K562 (cell line): Measurements from ENCODE around the gene COX4I2. TPM values are rescaled to one million over a fixed set of nuclear protein-coding genes. Genes with fewer than 3 reads are reported as not detected.
A peak's percentile ranks its signal among the peaks of the same experiment; 100 is the strongest.

Source experiments
- ATAC-seq: fragments of 200-7000 bp; cut with Tn5 transposase; 3 replicates; pipeline ENCODE4 v1.9.1; 2020; ENCODE audit warnings: moderate library complexity
- BruUV-seq: library from RNA; stranded (reverse); fragments of 400-500 nt; replicated peaks from 2 replicates; lab custom pipeline; 2021; lab: Mats Ljungman, UMichigan
- CTCF ChIA-PET: fragments of 300-600 bp; formaldehyde crosslinking; extraction: SDS; loops from one replicate; lab custom pipeline; 2021; ENCODE audit warnings: low intra/inter-chr PET ratio; lab: Yijun Ruan, JAX
- POLR2A ChIA-PET: fragments of 300-600, 350-650 bp; sonication (Branson Sonifier 250); formaldehyde crosslinking; extraction: SDS; loops from one replicate; lab custom pipeline; 2021; ENCODE audit warnings: antibody characterized with exemption, inconsistent platforms; lab: Yijun Ruan, JAX
- DNase-seq, 4 experiments: peaks; one replicate each; pipeline versions ENCODE4 v3.0.0 to v3.0.0-alpha.2; 2011 to 2018; ENCODE audit warnings: low spot score in 3 of 4, mixed read lengths in 3 of 4; ENCODE audit errors: extremely low read depth in 1 of 4
- FAIRE-seq: peaks from 2 replicates; lab custom pipeline; 2011; peaks lifted over from hg19 to GRCh38; lab: Jason Lieb, UNC
- H2AFZ ChIP-seq: 2 replicates; pipeline ENCODE4 v1.6.0; 2011; ENCODE audit warnings: low read depth, low read length, control low read depth, inconsistent platforms
- H3K27ac ChIP-seq: fragments of 200-600 bp; 3 replicates; pipeline ENCODE4 v1.8.0; 2011; ENCODE audit warnings: low read depth, mild to moderate bottlenecking, control low read depth, inconsistent platforms, low read length, moderate library complexity, mixed read lengths; ENCODE audit errors: extremely low read depth
- H3K27me3 ChIP-seq, 2 experiments: fragments of 300-600 bp in 1 of 2; 2 replicates in 1 of 2; 3 replicates in 1 of 2; pipeline versions ENCODE4 v1.6.0 to v1.8.0; 2011; ENCODE audit warnings: inconsistent platforms in 2 of 2, low read length in 2 of 2, mild to moderate bottlenecking in 1 of 2, mixed read lengths in 1 of 2, moderate library complexity in 1 of 2; ENCODE audit not compliant: control insufficient read depth in 2 of 2, insufficient read depth in 2 of 2
- H3K36me3 ChIP-seq: fragments of 300-600 bp; 3 replicates; pipeline ENCODE4 v1.8.0; 2011; ENCODE audit warnings: mild to moderate bottlenecking, low read length, inconsistent platforms; ENCODE audit not compliant: control insufficient read depth, insufficient read depth
- H3K4me1 ChIP-seq, 2 experiments: fragments of 200-600 bp in 1 of 2; replicated peaks in 1 of 2; 2 replicates in 1 of 2; 3 replicates in 1 of 2; pipeline versions ENCODE4 v1.5.1 to v1.8.0; 2011; ENCODE audit warnings: inconsistent platforms in 2 of 2, low read length in 2 of 2, mild to moderate bottlenecking in 1 of 2, mixed read lengths in 1 of 2, moderate library complexity in 1 of 2; ENCODE audit not compliant: control insufficient read depth in 2 of 2, insufficient read depth in 2 of 2
- H3K4me2 ChIP-seq: 2 replicates; pipeline ENCODE4 v1.6.1; 2011; ENCODE audit warnings: low read length, control low read depth, inconsistent platforms, mixed read lengths; ENCODE audit not compliant: insufficient read depth
- H3K4me3 ChIP-seq: fragments of 200-600 bp; sonication (generic), shearing (Covaris generic); 2 replicates; pipeline ENCODE4 v1.5.1; 2016; ENCODE audit warnings: control low read depth, inconsistent platforms
- H3K79me2 ChIP-seq: fragments of 200-600 bp; 3 replicates; pipeline ENCODE4 v1.8.0; 2011; ENCODE audit warnings: low read length, inconsistent platforms; ENCODE audit not compliant: control insufficient read depth, insufficient read depth
- H3K9ac ChIP-seq, 2 experiments: 2 replicates each; pipeline versions ENCODE4 v1.6.0 to v1.6.1; 2011; ENCODE audit warnings: low read depth in 2 of 2, low read length in 2 of 2, control low read depth in 1 of 2, inconsistent platforms in 1 of 2, mild to moderate bottlenecking in 1 of 2, mixed read lengths in 1 of 2; ENCODE audit not compliant: insufficient read depth in 1 of 2
- H3K9me1 ChIP-seq: one replicate; pipeline ENCODE4 v1.6.0; 2011; ENCODE audit warnings: inconsistent platforms, mild to moderate bottlenecking, low read length, moderate library complexity; ENCODE audit not compliant: control insufficient read depth, insufficient read depth
- H3K9me3 ChIP-seq: replicated peaks from 2 replicates; pipeline ENCODE4 v1.5.1; 2011; ENCODE audit warnings: low read depth, low read length, inconsistent platforms; ENCODE audit not compliant: control insufficient read depth, insufficient read depth
- H4K20me1 ChIP-seq: replicated peaks from 2 replicates; pipeline ENCODE4 v1.6.1; 2011; ENCODE audit warnings: low read length, inconsistent platforms, mixed read lengths; ENCODE audit not compliant: control insufficient read depth, insufficient read depth
- ADNP ChIP-seq: fragments of 200-800 bp; sonication (Bioruptor generic); IDR thresholded peaks from 2 replicates; pipeline ENCODE4 v1.6.1; 2016; ENCODE audit warnings: missing genetic modification characterization, missing compliant biosample characterization
- BCOR ChIP-seq: fragments of 450-650 bp; IDR thresholded peaks from 2 replicates; pipeline ENCODE4 v1.6.1; 2016
- CHAMP1 ChIP-seq: fragments of 450-650 bp; IDR thresholded peaks from 2 replicates; pipeline ENCODE4 v1.6.1; 2016; ENCODE audit warnings: mild to moderate bottlenecking
- FIP1L1 ChIP-seq: fragments of 200-400 bp; formaldehyde crosslinking; IDR thresholded peaks from 2 replicates; pipeline ENCODE4 v1.6.1; 2018; ENCODE audit warnings: mild to moderate bottlenecking, low read depth, low read length; ENCODE audit not compliant: poor library complexity, severe bottlenecking
- FOXA3 ChIP-seq, 2 experiments: fragments of 450-650 bp in 1 of 2; sonication (generic) in 1 of 2; formaldehyde crosslinking; IDR thresholded peaks in 1 of 2; conservative IDR thresholded peaks in 1 of 2; 2 replicates each; pipeline versions ENCODE4 v1.4.0 to v1.8.0; 2020 to 2022; ENCODE audit warnings: mild to moderate bottlenecking in 2 of 2, missing genetic modification reagents in 1 of 2
- HDGF ChIP-seq: fragments of 450-650 bp; IDR thresholded peaks from 2 replicates; pipeline ENCODE4 v1.6.1; 2016
- JUNB ChIP-seq: fragments of 450-650 bp; formaldehyde crosslinking; conservative IDR thresholded peaks from 2 replicates; pipeline ENCODE4 v1.4.0; 2020; ENCODE audit warnings: mild to moderate bottlenecking
- MAZ ChIP-seq, 2 experiments: fragments of 450-650 bp in 1 of 2; sonication (generic) in 1 of 2; formaldehyde crosslinking; IDR thresholded peaks in 1 of 2; conservative IDR thresholded peaks in 1 of 2; 2 replicates each; pipeline versions ENCODE4 v1.4.0 to v1.5.0; 2020; ENCODE audit warnings: mild to moderate bottlenecking in 1 of 2, missing genetic modification reagents in 1 of 2
- WGBS: fragments of 100-300 bp; shearing (Covaris generic); methylation state at CpG from one replicate; pipeline ENCODE4 v1.1.6; 2016; ENCODE audit warnings: low coverage, mixed read lengths; ENCODE audit not compliant: insufficient coverage; ENCODE audit errors: missing lambda C conversion rate; 5-methylcytosine and 5-hydroxymethylcytosine counted together
- in situ Hi-C: fragments of 300-500 bp; cut with MboI; formaldehyde crosslinking; loops from 4 replicates; pipeline ENCODE4 v1.15.0; 2018; ENCODE audit warnings: inconsistent platforms, mixed read lengths
- intact Hi-C: fragments of 100-400 bp; cut with micrococcal nuclease; formaldehyde crosslinking; loops from 2 replicates; pipeline ENCODE4 v1.14.2; 2022
- polyA plus RNA-seq, 8 experiments: library from polyadenylated mRNA; depleted of rRNA in 4 of 8; stranded (reverse) in 5 of 8; unstranded in 3 of 8; fragments of >200 nt; fragmentation: Nextera tagmentation in 2 of 8; fragmentation: Illumina TruSeq in 1 of 8; extraction: Ambion mirVana in 2 of 8; extraction: Trizol in 1 of 8; gene quantifications; 2 replicates each; pipeline versions ENCODE4 v1.2.1 to v1.2.3, GENCODE V29; 2011 to 2014; ENCODE audit warnings: inconsistent platforms in 1 of 8, missing spikeins in 1 of 8
- total RNA-seq, 7 experiments: library from RNA; depleted of rRNA in 6 of 7; stranded (reverse); fragments of >200 nt in 6 of 7; fragmentation: Illumina TruSeq in 2 of 7; extraction: Trizol in 2 of 7; gene quantifications; 2 replicates each; pipeline versions ENCODE4 v1.2.1 to v1.2.3, GENCODE V29; 2011 to 2021; ENCODE audit warnings: low replicate concordance in 1 of 7
- TF ChIP-seq, protein P1 (sequence below), 2 experiments: fragments of 450-650 bp; formaldehyde crosslinking in 1 of 2; IDR thresholded peaks; 2 replicates each; pipeline versions ENCODE4 v1.4.0 to v1.6.1; 2014 to 2020; ENCODE audit warnings: mild to moderate bottlenecking in 2 of 2, borderline replicate concordance in 1 of 2, low read depth in 1 of 2

COX4I2 gene
- total and polyA plus RNA-seq, 9 of the 15 experiments (the other 6 are each of a cell fraction or from before 2014, with no cell fraction given) = not detected

DNA sequence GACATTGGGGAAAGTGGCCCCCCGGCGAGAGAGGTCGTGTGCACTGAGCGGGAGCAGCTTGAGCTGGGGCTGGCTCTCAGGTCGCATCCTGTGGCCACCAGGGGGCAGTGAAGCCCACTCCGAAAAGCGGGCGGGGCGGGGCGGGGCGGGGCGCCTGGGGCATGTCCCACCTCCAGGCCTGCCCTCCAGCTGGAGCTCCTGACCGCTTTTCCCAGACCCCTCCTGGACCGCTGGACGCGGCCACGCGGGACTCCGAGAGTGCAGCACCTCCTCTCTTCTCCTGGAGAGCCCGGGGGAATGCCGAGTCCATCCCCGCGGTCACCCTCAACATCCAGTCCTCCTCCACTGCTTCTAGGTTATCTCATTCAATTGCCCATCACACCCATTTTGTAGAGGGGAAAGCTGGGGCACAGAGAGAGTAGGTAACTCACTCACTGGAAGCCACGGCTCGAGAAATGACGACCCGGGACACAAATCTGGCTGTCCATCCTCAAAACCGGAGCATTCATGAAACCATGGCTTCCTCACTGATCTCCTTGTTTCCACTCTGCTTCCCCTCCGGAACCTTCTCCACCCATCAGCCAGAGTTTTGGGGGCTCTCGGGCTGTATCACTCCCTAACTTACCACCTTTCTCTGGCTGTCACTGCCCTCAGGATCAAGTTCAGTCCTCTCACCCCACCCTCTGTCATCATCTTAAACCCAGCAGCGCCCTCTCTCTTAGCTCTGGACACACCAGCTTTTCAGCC is 24.1 kb downstream of the COX4I2 start:
- no peaks in the 10 kb centered on the region for H3K27me3 ChIP-seq
- peaks cover 48 to 51% of the 10 kb centered on the region in 2 experiments for H3K4me1 ChIP-seq
- DNase-seq = peak; percentile 90 to 95 (median 92)
- peaks cover 36% of the 10 kb centered on the region for H3K36me3 ChIP-seq
- no peaks in the 10 kb centered on the region for H4K20me1 ChIP-seq
- H3K4me3 ChIP-seq = peak overlapping the region; percentile 34
- H3K27ac ChIP-seq = peak overlapping the region; percentile 77
- peak overlapping the region; percentile 92 for H2AFZ ChIP-seq
- no peaks in the 10 kb centered on the region for H3K9me3 ChIP-seq
- intact Hi-C loops (loop anchor here (1.0 kb wide), 3 partner anchors 15 to 62 kb away; no protein-coding TSS in a partner anchor), in situ Hi-C loops (loop anchor here (10.0 kb wide), 1 partner anchor 63 kb away; the partner anchor contains the start of gene BCL2L1)
- peak overlapping the region; percentile 84 for H3K4me2 ChIP-seq
- BruUV-seq = TSS peak; percentile 24
- no peaks in the 10 kb centered on the region for H3K9me1 ChIP-seq
- peak; percentile 88 for ATAC-seq
- POLR2A ChIA-PET = interaction anchor here (0.6 to 3.1 kb wide), 26 partner anchors 9 to 117 kb away, joined by 3 to 35 read pairs (median 4); partner anchors contain the start of genes BCL2L1, ID1 and TPX2
- H3K9ac ChIP-seq = peak overlapping the region; percentile 59 to 87
- peak; percentile 85 for FAIRE-seq
- CTCF ChIA-PET = interaction anchor here (0.9 to 3.6 kb wide), 2 partner anchors 61 to 78 kb away, joined by 3 to 66 read pairs; partner anchors contain the start of gene BCL2L1
- 2% methylated on average over 29 of the region's 31 CpGs for WGBS
- H3K79me2 ChIP-seq = peaks cover 28% of the 10 kb centered on the region
- no peak for TF ChIP-seq FIP1L1
- no peak for TF ChIP-seq CHAMP1
- 0 out of 2 replicates have a peak, but pooled peaks have one; percentile 14 for TF ChIP-seq JUNB
- TF ChIP-seq, protein P1, sequence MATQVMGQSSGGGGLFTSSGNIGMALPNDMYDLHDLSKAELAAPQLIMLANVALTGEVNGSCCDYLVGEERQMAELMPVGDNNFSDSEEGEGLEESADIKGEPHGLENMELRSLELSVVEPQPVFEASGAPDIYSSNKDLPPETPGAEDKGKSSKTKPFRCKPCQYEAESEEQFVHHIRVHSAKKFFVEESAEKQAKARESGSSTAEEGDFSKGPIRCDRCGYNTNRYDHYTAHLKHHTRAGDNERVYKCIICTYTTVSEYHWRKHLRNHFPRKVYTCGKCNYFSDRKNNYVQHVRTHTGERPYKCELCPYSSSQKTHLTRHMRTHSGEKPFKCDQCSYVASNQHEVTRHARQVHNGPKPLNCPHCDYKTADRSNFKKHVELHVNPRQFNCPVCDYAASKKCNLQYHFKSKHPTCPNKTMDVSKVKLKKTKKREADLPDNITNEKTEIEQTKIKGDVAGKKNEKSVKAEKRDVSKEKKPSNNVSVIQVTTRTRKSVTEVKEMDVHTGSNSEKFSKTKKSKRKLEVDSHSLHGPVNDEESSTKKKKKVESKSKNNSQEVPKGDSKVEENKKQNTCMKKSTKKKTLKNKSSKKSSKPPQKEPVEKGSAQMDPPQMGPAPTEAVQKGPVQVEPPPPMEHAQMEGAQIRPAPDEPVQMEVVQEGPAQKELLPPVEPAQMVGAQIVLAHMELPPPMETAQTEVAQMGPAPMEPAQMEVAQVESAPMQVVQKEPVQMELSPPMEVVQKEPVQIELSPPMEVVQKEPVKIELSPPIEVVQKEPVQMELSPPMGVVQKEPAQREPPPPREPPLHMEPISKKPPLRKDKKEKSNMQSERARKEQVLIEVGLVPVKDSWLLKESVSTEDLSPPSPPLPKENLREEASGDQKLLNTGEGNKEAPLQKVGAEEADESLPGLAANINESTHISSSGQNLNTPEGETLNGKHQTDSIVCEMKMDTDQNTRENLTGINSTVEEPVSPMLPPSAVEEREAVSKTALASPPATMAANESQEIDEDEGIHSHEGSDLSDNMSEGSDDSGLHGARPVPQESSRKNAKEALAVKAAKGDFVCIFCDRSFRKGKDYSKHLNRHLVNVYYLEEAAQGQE (IDR thresholded peaks at IDR 0.05; ENCODE audit: borderline replicate concordance) = peak; percentile 68
- TF ChIP-seq, protein P1 (CRISPR knock-in tag; IDR thresholded peaks at IDR 0.05; ENCODE audit: low read depth) = peak; percentile 64; the same call in 1 of the 2 replicates
- peak; percentile 78 to 83 for TF ChIP-seq MAZ (CRISPR knock-in tag; conservative IDR thresholded peaks at IDR 0.05 in 1 of 2, IDR thresholded peaks at IDR 0.05 in 1 of 2)
- TF ChIP-seq ADNP (tag) = peak; percentile 94
- peak; percentile 3 to 46; a peak in 2 of 4 replicates for TF ChIP-seq FOXA3 (CRISPR knock-in tag; conservative IDR thresholded peaks at IDR 0.05 in 1 of 2, IDR thresholded peaks at IDR 0.05 in 1 of 2)
- TF ChIP-seq HDGF = no peak
- peak; percentile 89 for TF ChIP-seq BCOR
